Measurements from ENCODE around the gene NTRK2. TPM values are rescaled to one million over a fixed set of nuclear protein-coding genes. Genes with fewer than 3 reads are reported as not detected.
A peak's percentile ranks its signal among the peaks of the same experiment; 100 is the strongest.

Gene NTRK2
- total and polyA plus RNA-seq, 10 of the 15 experiments (the other 5 are each of a cell fraction or from before 2014, with no cell fraction given) = 0.42 to 4.6 (median 0.65) TPM

- Histone ChIP-seq H4K20me1 (ENCODE audit: control insufficient read depth, insufficient read depth) (no peaks in the 10 kb centered on the region; the same call in 1 of the 2 replicates), H3K9ac (ENCODE audit: control insufficient read depth, insufficient read depth, low read length) (no peak overlapping the region; the same call in 1 of the 2 replicates), H3K36me3 (ENCODE audit: control insufficient read depth in 2 of 2, insufficient read depth in 2 of 2, low read length in 1 of 2) (no peaks in the 10 kb centered on the region), H3K4me2 (ENCODE audit: control insufficient read depth, insufficient read depth) (peak overlapping the region; percentile 93), H3K9me3 (replicated peaks; ENCODE audit: control insufficient read depth, insufficient read depth, low read length) (no peaks in the 10 kb centered on the region), H2AFZ (ENCODE audit: control insufficient read depth, low read depth, low read length) (peak overlapping the region; percentile 47), H3K79me2 (ENCODE audit: control insufficient read depth, insufficient read depth, low read length) (no peaks in the 10 kb centered on the region), H3K27me3 (replicated peaks in 1 of 2; ENCODE audit: control insufficient read depth in 2 of 2, insufficient read depth in 2 of 2, low read length in 1 of 2) (peaks cover 5 to 11% of the 10 kb centered on the region in 2 experiments; a peak in 3 of 4 replicates), H3K27ac (ENCODE audit: control insufficient read depth, insufficient read depth) (no peak overlapping the region), H3K4me1 (ENCODE audit: control insufficient read depth, insufficient read depth, low read length) (peaks cover 4% of the 10 kb centered on the region; the same call in 1 of the 2 replicates), H3K4me3 (peak overlapping the region; percentile 13; the same call in 1 of the 2 replicates)
- CTCF ChIA-PET = no interaction called here
- SMC1A ChIA-PET (ENCODE audit: uncharacterized antibody, unreplicated experiment) = interaction anchor here (1.0 to 1.8 kb wide), 2 partner anchors 24 to 110 kb away, joined by 3 to 4 read pairs; no protein-coding TSS in a partner anchor
- in situ Hi-C loops (cut with MboI) = loop anchor here (10.0 kb wide), 2 partner anchors 274 to 594 kb away; no protein-coding TSS in a partner anchor
- RAD21 ChIA-PET (ENCODE audit: unreplicated experiment) = interaction anchor here (1.9 kb wide), 1 partner anchor 110 kb away, joined by 5 read pairs; no protein-coding TSS in a partner anchor
- BruUV-seq (replicated peaks) = no TSS peak
- POLR2A ChIA-PET = no interaction called here
- intact Hi-C loops (cut with micrococcal nuclease; ENCODE audit: unreplicated experiment) = no loop called here
- FAIRE-seq (no peak), DNase-seq (ENCODE audit: low read depth, low spot score) (no peak), ATAC-seq (peak; percentile 30)
- 18% methylated on average over 63 of the region's 67 CpGs for WGBS (ENCODE audit: insufficient coverage, insufficient replicate concordance, low lambda C conversion rate, missing lambda C conversion rate)
- TF ChIP-seq ATF7 (IDR thresholded peaks at IDR 0.05; ENCODE audit: low read depth) (no peak), ZNF592 (IDR thresholded peaks at IDR 0.05) (no peak), ZNF384 (IDR thresholded peaks at IDR 0.05; ENCODE audit: borderline replicate concordance, low read depth, low read length) (no peak), ZNF24 (IDR thresholded peaks at IDR 0.05) (no peak), HCFC1 (IDR thresholded peaks at IDR 0.05; ENCODE audit: low read length) (no peak), HDAC6 (IDR thresholded peaks at IDR 0.05; ENCODE audit: unreplicated experiment) (no peak), CUX1 (IDR thresholded peaks at IDR 0.05; ENCODE audit: insufficient replicate concordance, low read depth, low read length) (no peak), HDGF (IDR thresholded peaks at IDR 0.05) (no peak)
Observed at GRCh38 chr9:84670138-84671041, 861 bp downstream of the NTRK2 start.
